SK-N-SH (cell line): Measurements from ENCODE around the gene PAQR7. TPM values are rescaled to one million over a fixed set of nuclear protein-coding genes. Genes with fewer than 3 reads are reported as not detected.

ENCODE experiments used
- CTCF ChIA-PET: fragments of 300-600, 350-600 bp; formaldehyde crosslinking; extraction: SDS; loops from one replicate; lab custom pipeline; 2021; lab: Yijun Ruan, JAX
- POLR2A ChIA-PET: fragments of 350-600 bp; sonication (Branson Sonifier 250); formaldehyde crosslinking; extraction: SDS; loops from one replicate; lab custom pipeline; 2020; ENCODE audit warnings: antibody characterized with exemption, inconsistent platforms; lab: Yijun Ruan, JAX
- DNase-seq: peaks from one replicate; pipeline ENCODE4 v3.0.0; 2012
- H2AFZ ChIP-seq: fragments of 200-600 bp; sonication (generic); 2 replicates; pipeline ENCODE4 v1.8.1; 2016; ENCODE audit warnings: antibody characterized with exemption, mild to moderate bottlenecking, low read depth
- H3F3A ChIP-seq: fragments of 200-600 bp; sonication (generic); replicated peaks from 2 replicates; pipeline ENCODE3; 2016; ENCODE audit warnings: antibody characterized with exemption, mild to moderate bottlenecking; ENCODE audit not compliant: insufficient read depth
- H3K27ac ChIP-seq, 2 experiments: fragments of 200-500 bp in 1 of 2; fragments of 200-600 bp in 1 of 2; sonication (Bioruptor generic) in 1 of 2; sonication (generic), shearing (Covaris generic) in 1 of 2; 2 replicates each; pipeline versions ENCODE4 v1.5.1 to v1.6.1; 2014 to 2016; ENCODE audit warnings: low read depth in 2 of 2, inconsistent platforms in 1 of 2, low read length in 1 of 2, mild to moderate bottlenecking in 1 of 2, mixed read lengths in 1 of 2
- H3K27me3 ChIP-seq: fragments of 200-600 bp; sonication (generic), shearing (Covaris generic); 2 replicates; pipeline ENCODE4 v1.6.1; 2016; ENCODE audit warnings: mixed run types; ENCODE audit not compliant: insufficient read depth
- H3K36me3 ChIP-seq, 2 experiments: fragments of 200-500 bp in 1 of 2; fragments of 200-600 bp in 1 of 2; sonication (Bioruptor generic) in 1 of 2; sonication (generic) in 1 of 2; replicated peaks in 1 of 2; 2 replicates each; pipeline versions ENCODE3 to v1.5.1; 2014 to 2016; ENCODE audit warnings: low read length in 1 of 2, mild to moderate bottlenecking in 1 of 2; ENCODE audit not compliant: insufficient read depth in 2 of 2, control insufficient read depth in 1 of 2
- H3K4me1 ChIP-seq, 2 experiments: fragments of 200-500 bp in 1 of 2; fragments of 200-600 bp in 1 of 2; sonication (Bioruptor generic) in 1 of 2; sonication (generic), shearing (Covaris generic) in 1 of 2; 2 replicates each; pipeline versions ENCODE4 v1.5.1 to v1.6.1; 2014 to 2016; ENCODE audit warnings: low read depth in 1 of 2, low read length in 1 of 2, mixed run types in 1 of 2; ENCODE audit not compliant: insufficient read depth in 2 of 2, control insufficient read depth in 1 of 2
- H3K4me2 ChIP-seq: fragments of 200-600 bp; sonication (generic), shearing (Covaris generic); 2 replicates; pipeline ENCODE4 v1.6.1; 2017; ENCODE audit warnings: mixed run types
- H3K4me3 ChIP-seq, 2 experiments: fragments of 200-500 bp in 1 of 2; fragments of 200-600 bp in 1 of 2; sonication (Bioruptor generic) in 1 of 2; sonication (generic), shearing (Covaris generic) in 1 of 2; 2 replicates each; pipeline versions ENCODE4 v1.5.1 to v1.8.1; 2014 to 2016; ENCODE audit warnings: low read depth in 2 of 2, inconsistent platforms in 1 of 2, low read length in 1 of 2, mild to moderate bottlenecking in 1 of 2, mixed read lengths in 1 of 2, moderate library complexity in 1 of 2
- H3K79me2 ChIP-seq: fragments of 200-600 bp; sonication (generic); 2 replicates; pipeline ENCODE4 v1.8.1; 2017; ENCODE audit warnings: mild to moderate bottlenecking; ENCODE audit not compliant: insufficient read depth
- H3K9ac ChIP-seq: fragments of 200-600 bp; sonication (generic); 2 replicates; pipeline ENCODE4 v1.6.1; 2017; ENCODE audit warnings: mixed run types
- H3K9me2 ChIP-seq: fragments of 200-600 bp; sonication (generic); 2 replicates; pipeline ENCODE4 v1.6.1; 2017; ENCODE audit warnings: mixed run types
- H3K9me3 ChIP-seq: fragments of 200-600 bp; sonication (generic); 2 replicates; pipeline ENCODE4 v1.6.1; 2017; ENCODE audit warnings: mixed run types, mild to moderate bottlenecking, moderate library complexity
- H4K20me1 ChIP-seq: fragments of 200-600 bp; sonication (generic); 2 replicates; pipeline ENCODE4 v1.6.1; 2017; ENCODE audit warnings: mild to moderate bottlenecking, mixed run types; ENCODE audit not compliant: insufficient read depth
- CHD2 ChIP-seq: fragments of 150-350 bp; IDR thresholded peaks from 2 replicates; pipeline ENCODE4 v1.6.1; 2018; ENCODE audit warnings: low read length; ENCODE audit not compliant: partially characterized antibody
- GABPA ChIP-seq: IDR thresholded peaks from 2 replicates; pipeline ENCODE4 v1.4.0; 2012; ENCODE audit warnings: low read depth, mild to moderate bottlenecking
- NFIC ChIP-seq: IDR thresholded peaks from 2 replicates; pipeline ENCODE4 v1.4.0; 2012; ENCODE audit warnings: borderline replicate concordance
- RAD21 ChIP-seq: IDR thresholded peaks from 2 replicates; pipeline ENCODE4 v1.6.1; 2012; ENCODE audit warnings: mild to moderate bottlenecking, low read length
- RCOR1 ChIP-seq: fragments of 150-350 bp; IDR thresholded peaks from 2 replicates; pipeline ENCODE4 v1.6.1; 2017; ENCODE audit warnings: antibody characterized with exemption, low read length
- RFX5 ChIP-seq: IDR thresholded peaks from 2 replicates; pipeline ENCODE4 v1.6.1; 2012; ENCODE audit warnings: mild to moderate bottlenecking, improper control_type of control experiment, low read length
- TCF12 ChIP-seq: IDR thresholded peaks from 2 replicates; pipeline ENCODE4 v1.4.0; 2012
- WGBS: methylation state at CpG from one replicate; pipeline ENCODE4 v1.1.6; 2017; ENCODE audit warnings: low lambda C conversion rate; 5-methylcytosine and 5-hydroxymethylcytosine counted together
- polyA plus RNA-seq, 3 experiments: library from polyadenylated mRNA; depleted of rRNA; stranded (reverse); fragments of >200 nt; gene quantifications; 2 replicates each; pipeline ENCODE4 v1.2.3, GENCODE V29; 2012
- TF ChIP-seq, protein P1 (sequence below): IDR thresholded peaks from 2 replicates; pipeline ENCODE4 v1.4.0; 2012; ENCODE audit warnings: low read depth, borderline replicate concordance
- TF ChIP-seq, protein P2 (sequence below): IDR thresholded peaks from 2 replicates; pipeline ENCODE4; 2012
- TF ChIP-seq, protein P3 (sequence below): IDR thresholded peaks from 2 replicates; pipeline ENCODE4 v1.4.0; 2012; ENCODE audit warnings: low read depth, borderline replicate concordance
- TF ChIP-seq, protein P4 (sequence below): fragments of 150-350 bp; IDR thresholded peaks from 2 replicates; pipeline ENCODE4 v1.6.1; 2016; ENCODE audit warnings: mild to moderate bottlenecking, low read depth, low read length
- TF ChIP-seq, protein P5 (sequence below): IDR thresholded peaks from 2 replicates; pipeline ENCODE4 v1.6.1; 2012; ENCODE audit warnings: mild to moderate bottlenecking, low read depth, low read length, moderate library complexity
- TF ChIP-seq, protein P6 (sequence below): fragments of 150-350 bp; IDR thresholded peaks from 2 replicates; pipeline ENCODE4 v1.6.1; 2017; ENCODE audit warnings: antibody characterized with exemption, low read length, low read depth, borderline replicate concordance
- TF ChIP-seq, protein P7 (sequence below): IDR thresholded peaks from 2 replicates; pipeline ENCODE4 v1.4.0; 2012; ENCODE audit warnings: low read depth

Gene PAQR7
- polyA plus RNA-seq, 1 of the 3 experiments (the other 2 are of a cell fraction), result 5.6 TPM

DNA sequence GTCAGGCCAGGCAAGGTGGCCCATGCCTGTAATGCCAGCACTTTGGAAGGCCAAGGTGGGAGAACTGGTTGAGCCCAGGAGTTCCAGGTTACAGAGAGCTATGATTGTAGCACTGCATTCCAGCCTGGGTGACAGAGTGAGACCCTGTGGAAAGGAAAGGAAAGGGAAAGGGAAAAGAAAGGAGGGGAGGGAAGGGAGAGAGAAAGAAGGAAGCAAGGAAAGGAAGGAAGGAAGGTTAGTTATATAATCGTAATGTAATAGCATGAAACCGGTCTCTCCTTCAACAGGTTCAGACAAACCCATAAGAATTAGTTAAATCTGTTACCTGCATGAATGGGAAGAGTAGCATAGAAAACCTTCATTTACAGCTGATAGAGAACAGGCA, 1.2 kb upstream of the PAQR7 start:
- H3K27ac ChIP-seq, result no peak overlapping the region
- no peaks in the 10 kb centered on the region for H3K9me3 ChIP-seq
- H2AFZ ChIP-seq, result no peak overlapping the region
- H3K4me1 ChIP-seq, result peaks cover 0 to 23% of the 10 kb centered on the region in 2 experiments; a peak in 1 of 4 replicates
- H3K4me3 ChIP-seq, result no peak overlapping the region
- no peaks in the 10 kb centered on the region for H4K20me1 ChIP-seq
- 91% methylated on average over 2 of the region's 2 CpGs for WGBS
- H3K9ac ChIP-seq, result no peak overlapping the region
- no peaks in the 10 kb centered on the region for H3K27me3 ChIP-seq
- H3K36me3 ChIP-seq, result no peaks in the 10 kb centered on the region
- TF ChIP-seq, protein P1, sequence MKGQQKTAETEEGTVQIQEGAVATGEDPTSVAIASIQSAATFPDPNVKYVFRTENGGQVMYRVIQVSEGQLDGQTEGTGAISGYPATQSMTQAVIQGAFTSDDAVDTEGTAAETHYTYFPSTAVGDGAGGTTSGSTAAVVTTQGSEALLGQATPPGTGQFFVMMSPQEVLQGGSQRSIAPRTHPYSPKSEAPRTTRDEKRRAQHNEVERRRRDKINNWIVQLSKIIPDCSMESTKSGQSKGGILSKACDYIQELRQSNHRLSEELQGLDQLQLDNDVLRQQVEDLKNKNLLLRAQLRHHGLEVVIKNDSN, result no peak
- TF ChIP-seq, protein P2, sequence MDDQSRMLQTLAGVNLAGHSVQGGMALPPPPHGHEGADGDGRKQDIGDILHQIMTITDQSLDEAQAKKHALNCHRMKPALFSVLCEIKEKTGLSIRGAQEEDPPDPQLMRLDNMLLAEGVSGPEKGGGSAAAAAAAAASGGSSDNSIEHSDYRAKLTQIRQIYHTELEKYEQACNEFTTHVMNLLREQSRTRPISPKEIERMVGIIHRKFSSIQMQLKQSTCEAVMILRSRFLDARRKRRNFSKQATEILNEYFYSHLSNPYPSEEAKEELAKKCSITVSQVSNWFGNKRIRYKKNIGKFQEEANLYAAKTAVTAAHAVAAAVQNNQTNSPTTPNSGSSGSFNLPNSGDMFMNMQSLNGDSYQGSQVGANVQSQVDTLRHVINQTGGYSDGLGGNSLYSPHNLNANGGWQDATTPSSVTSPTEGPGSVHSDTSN, result no peak
- TF ChIP-seq, all 33 proteins: peak for 0
- peaks cover 13% of the 10 kb centered on the region for H3F3A ChIP-seq
- DNase-seq, result no peak
- CTCF ChIA-PET, result interaction anchor here (0.8 to 3.1 kb wide), 4 partner anchors 13 to 121 kb away, joined by 4 to 14 read pairs (median 6); partner anchors contain the start of gene PAFAH2
- no peak overlapping the region for H3K4me2 ChIP-seq
- POLR2A ChIA-PET, result no interaction called here
- no peaks in the 10 kb centered on the region for H3K9me2 ChIP-seq
- H3K79me2 ChIP-seq, result peaks cover 13% of the 10 kb centered on the region

DNA sequence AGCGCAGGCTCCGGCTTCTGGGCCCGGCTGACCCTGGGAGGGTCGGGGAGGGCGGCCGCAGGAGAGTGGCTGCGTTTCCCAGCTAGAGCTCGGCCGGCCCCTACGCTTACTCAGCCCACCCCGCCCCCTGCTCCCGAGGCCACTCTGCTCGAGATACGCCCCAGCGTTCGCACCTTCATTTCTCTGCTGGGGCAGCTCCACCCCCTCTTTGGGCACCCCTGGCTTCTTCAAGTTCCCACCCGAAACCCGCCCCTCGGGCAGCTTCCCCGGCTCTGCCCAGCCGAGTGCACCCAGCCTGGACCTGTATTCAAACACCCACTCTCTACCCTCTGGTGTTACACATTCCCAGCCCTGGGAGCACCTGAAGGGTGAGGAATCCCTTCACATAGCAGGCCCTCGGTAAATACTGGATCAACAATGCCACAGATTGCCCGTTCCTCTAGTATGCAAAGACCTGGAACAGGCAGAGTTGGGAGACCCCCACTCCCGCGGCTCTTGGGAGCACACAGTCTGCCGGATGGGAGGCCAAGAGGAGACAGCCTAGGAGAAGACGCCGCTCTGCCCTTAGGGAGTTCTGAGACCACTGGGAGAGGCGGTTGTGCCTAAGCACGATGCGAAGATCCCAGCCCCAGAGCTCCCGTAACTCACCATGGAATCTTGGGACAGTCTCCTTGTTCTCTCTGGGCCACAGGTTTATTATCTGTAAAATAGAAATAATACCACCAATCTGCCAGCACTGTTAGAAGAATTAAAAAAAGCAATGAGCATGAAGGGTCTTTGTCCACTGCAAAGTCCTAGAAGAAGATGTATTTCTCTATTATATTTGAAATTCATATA, 566 bp upstream of the PAQR7 start:
- Histone ChIP-seq H3K9me2 (no peaks in the 10 kb centered on the region), H3K9ac (peak overlapping the region; percentile 65; the same call in 1 of the 2 replicates), H3F3A (peaks cover 16% of the 10 kb centered on the region), H3K9me3 (no peaks in the 10 kb centered on the region), H3K27me3 (no peaks in the 10 kb centered on the region), H3K79me2 (peaks cover 13% of the 10 kb centered on the region), H3K4me1 (peaks cover 0 to 23% of the 10 kb centered on the region in 2 experiments; a peak in 1 of 4 replicates), H4K20me1 (no peaks in the 10 kb centered on the region), H3K4me2 (peak overlapping the region; percentile 84; the same call in 1 of the 2 replicates), H3K27ac (peak overlapping the region in 1 of 2 experiments; percentile 48; a peak in 2 of 4 replicates), H3K36me3 (no peaks in the 10 kb centered on the region), H3K4me3 (peak overlapping the region; percentile 62 to 66), H2AFZ (peak overlapping the region; percentile 68; the same call in 1 of the 2 replicates)
- WGBS, result 85% methylated on average over 19 of the region's 32 CpGs
- ChIA-PET POLR2A (interaction anchor here (0.6 to 1.6 kb wide), 8 partner anchors 11 to 146 kb away, joined by 3 to 5 read pairs (median 3); partner anchors contain the start of genes MTFR1L, PAFAH2 and STMN1), CTCF (interaction anchor here (0.8 to 3.1 kb wide), 10 partner anchors 14 to 267 kb away, joined by 3 to 14 read pairs (median 4); partner anchors contain the start of genes PAFAH2 and SELENON)
- DNase-seq, result no peak
- no peak for TF ChIP-seq NFIC
- no peak for TF ChIP-seq RCOR1
- TF ChIP-seq, protein P3, sequence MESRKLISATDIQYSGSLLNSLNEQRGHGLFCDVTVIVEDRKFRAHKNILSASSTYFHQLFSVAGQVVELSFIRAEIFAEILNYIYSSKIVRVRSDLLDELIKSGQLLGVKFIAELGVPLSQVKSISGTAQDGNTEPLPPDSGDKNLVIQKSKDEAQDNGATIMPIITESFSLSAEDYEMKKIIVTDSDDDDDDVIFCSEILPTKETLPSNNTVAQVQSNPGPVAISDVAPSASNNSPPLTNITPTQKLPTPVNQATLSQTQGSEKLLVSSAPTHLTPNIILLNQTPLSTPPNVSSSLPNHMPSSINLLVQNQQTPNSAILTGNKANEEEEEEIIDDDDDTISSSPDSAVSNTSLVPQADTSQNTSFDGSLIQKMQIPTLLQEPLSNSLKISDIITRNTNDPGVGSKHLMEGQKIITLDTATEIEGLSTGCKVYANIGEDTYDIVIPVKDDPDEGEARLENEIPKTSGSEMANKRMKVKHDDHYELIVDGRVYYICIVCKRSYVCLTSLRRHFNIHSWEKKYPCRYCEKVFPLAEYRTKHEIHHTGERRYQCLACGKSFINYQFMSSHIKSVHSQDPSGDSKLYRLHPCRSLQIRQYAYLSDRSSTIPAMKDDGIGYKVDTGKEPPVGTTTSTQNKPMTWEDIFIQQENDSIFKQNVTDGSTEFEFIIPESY, result no peak
- no peak for TF ChIP-seq TCF12
- no peak; the same call in 1 of the 2 replicates for TF ChIP-seq GABPA
- TF ChIP-seq, protein P4, sequence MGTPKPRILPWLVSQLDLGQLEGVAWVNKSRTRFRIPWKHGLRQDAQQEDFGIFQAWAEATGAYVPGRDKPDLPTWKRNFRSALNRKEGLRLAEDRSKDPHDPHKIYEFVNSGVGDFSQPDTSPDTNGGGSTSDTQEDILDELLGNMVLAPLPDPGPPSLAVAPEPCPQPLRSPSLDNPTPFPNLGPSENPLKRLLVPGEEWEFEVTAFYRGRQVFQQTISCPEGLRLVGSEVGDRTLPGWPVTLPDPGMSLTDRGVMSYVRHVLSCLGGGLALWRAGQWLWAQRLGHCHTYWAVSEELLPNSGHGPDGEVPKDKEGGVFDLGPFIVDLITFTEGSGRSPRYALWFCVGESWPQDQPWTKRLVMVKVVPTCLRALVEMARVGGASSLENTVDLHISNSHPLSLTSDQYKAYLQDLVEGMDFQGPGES, result no peak
- TF ChIP-seq, protein P5, sequence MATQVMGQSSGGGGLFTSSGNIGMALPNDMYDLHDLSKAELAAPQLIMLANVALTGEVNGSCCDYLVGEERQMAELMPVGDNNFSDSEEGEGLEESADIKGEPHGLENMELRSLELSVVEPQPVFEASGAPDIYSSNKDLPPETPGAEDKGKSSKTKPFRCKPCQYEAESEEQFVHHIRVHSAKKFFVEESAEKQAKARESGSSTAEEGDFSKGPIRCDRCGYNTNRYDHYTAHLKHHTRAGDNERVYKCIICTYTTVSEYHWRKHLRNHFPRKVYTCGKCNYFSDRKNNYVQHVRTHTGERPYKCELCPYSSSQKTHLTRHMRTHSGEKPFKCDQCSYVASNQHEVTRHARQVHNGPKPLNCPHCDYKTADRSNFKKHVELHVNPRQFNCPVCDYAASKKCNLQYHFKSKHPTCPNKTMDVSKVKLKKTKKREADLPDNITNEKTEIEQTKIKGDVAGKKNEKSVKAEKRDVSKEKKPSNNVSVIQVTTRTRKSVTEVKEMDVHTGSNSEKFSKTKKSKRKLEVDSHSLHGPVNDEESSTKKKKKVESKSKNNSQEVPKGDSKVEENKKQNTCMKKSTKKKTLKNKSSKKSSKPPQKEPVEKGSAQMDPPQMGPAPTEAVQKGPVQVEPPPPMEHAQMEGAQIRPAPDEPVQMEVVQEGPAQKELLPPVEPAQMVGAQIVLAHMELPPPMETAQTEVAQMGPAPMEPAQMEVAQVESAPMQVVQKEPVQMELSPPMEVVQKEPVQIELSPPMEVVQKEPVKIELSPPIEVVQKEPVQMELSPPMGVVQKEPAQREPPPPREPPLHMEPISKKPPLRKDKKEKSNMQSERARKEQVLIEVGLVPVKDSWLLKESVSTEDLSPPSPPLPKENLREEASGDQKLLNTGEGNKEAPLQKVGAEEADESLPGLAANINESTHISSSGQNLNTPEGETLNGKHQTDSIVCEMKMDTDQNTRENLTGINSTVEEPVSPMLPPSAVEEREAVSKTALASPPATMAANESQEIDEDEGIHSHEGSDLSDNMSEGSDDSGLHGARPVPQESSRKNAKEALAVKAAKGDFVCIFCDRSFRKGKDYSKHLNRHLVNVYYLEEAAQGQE, result no peak
- TF ChIP-seq, protein P6, sequence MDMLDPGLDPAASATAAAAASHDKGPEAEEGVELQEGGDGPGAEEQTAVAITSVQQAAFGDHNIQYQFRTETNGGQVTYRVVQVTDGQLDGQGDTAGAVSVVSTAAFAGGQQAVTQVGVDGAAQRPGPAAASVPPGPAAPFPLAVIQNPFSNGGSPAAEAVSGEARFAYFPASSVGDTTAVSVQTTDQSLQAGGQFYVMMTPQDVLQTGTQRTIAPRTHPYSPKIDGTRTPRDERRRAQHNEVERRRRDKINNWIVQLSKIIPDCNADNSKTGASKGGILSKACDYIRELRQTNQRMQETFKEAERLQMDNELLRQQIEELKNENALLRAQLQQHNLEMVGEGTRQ, result no peak
- TF ChIP-seq RFX5, result no peak
- TF ChIP-seq CHD2, result no peak
- TF ChIP-seq, protein P7, sequence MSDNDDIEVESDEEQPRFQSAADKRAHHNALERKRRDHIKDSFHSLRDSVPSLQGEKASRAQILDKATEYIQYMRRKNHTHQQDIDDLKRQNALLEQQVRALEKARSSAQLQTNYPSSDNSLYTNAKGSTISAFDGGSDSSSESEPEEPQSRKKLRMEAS, result no peak
- TF ChIP-seq RAD21, result no peak
